WTC11 (cell line): ENCODE results near the gene RNF4.

Experiments
- CTCF ChIP-seq: fragments of 200-600 bp; IDR thresholded peaks from 2 replicates; pipeline ENCODE4 v1.8.0; 2022; ENCODE audit warnings: antibody characterized with exemption
- JUN ChIP-seq: sonication (generic); formaldehyde crosslinking; IDR thresholded peaks from 2 replicates; pipeline ENCODE4 v1.8.0; 2023; ENCODE audit warnings: mild to moderate bottlenecking, missing genetic modification reagents
- TP53 ChIP-seq: sonication (generic); formaldehyde crosslinking; IDR thresholded peaks from 2 replicates; pipeline ENCODE4 v1.8.1; 2023; ENCODE audit warnings: mild to moderate bottlenecking, missing genetic modification reagents

GRCh38 chr4:2500547-2500946 lies 31.6 kb downstream of the RNF4 start:
- no peak for TF ChIP-seq CTCF
- TF ChIP-seq TP53, result no peak
- TF ChIP-seq JUN (CRISPR knock-in tag), result no peak
